ENCODE results near the gene B4GALT3. TPM values are rescaled to one million over a fixed set of nuclear protein-coding genes. Genes with fewer than 3 reads are reported as not detected.

B4GALT3 gene
- total and polyA plus RNA-seq, 11 donors: 13.4 to 40.8 (median 22.4) TPM

DNA sequence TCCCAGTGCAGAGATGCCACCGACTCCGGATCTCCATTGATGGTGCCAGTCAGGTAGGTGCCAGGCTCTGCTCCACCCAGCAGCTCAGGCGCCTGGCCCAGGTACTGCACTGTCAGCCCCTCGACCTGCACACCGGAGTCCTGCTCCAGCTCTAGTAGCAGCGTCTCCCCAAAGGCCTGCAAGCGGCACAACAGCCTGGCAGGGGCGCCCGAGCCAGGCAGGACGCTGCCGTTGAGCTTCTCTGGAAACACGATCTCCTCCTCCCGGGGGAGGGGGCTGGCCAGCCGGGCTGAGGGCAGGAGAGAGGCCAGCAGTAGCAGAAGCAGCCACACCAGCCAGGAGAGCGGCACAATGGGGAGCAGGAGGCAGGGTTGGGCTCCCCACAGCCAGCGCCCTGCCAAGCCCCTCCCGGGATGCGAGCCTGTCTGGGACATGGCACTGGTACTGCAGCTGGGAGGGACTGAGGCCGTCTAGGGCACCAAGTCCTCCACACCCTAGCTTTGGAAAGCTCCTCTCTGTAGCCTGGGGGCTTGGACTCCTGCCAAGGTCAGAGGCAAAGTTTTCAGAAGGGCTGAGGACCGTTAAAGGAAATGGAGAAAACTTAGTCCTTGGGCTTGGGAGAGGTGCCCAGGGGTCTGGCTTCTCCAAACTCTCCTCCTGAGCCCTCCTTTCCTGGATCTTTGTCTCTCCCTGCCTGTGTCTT is 21.0 kb upstream of the B4GALT3 start:
- Histone ChIP-seq H3K4me1 (peaks cover 3 to 89% (median 66%) of the 10 kb centered on the region in 12 donors), H3K9me3 (no peaks in the 10 kb centered on the region), H3K27ac (peak overlapping the region; percentile 93 to 99 (median 97)), H3K36me3 (peaks cover 0 to 30% (median 0%) of the 10 kb centered on the region in 9 donors), H3K27me3 (no peaks in the 10 kb centered on the region), H3K4me3 (peak overlapping the region; percentile 13 to 62 (median 56))
- TF ChIP-seq CTCF (IDR thresholded peaks at IDR 0.05): peak in 1 of 12 donors; percentile 8
- no peak for TF ChIP-seq POLR2A (IDR thresholded peaks at IDR 0.05)
- WGBS, 4 donors: 23 to 33% (median 26%) methylated on average over 17 to 20 of the region's 20 CpGs
- ATAC-seq (no peak), DNase-seq (peak in 4 of 5 donors; percentile 49 to 71 (median 52))
- intact Hi-C loops (cut with DNase I): loop anchor here in 1 of 10 donors (10.0 kb wide), 1 partner anchor 186 kb away; no protein-coding TSS in a partner anchor

DNA sequence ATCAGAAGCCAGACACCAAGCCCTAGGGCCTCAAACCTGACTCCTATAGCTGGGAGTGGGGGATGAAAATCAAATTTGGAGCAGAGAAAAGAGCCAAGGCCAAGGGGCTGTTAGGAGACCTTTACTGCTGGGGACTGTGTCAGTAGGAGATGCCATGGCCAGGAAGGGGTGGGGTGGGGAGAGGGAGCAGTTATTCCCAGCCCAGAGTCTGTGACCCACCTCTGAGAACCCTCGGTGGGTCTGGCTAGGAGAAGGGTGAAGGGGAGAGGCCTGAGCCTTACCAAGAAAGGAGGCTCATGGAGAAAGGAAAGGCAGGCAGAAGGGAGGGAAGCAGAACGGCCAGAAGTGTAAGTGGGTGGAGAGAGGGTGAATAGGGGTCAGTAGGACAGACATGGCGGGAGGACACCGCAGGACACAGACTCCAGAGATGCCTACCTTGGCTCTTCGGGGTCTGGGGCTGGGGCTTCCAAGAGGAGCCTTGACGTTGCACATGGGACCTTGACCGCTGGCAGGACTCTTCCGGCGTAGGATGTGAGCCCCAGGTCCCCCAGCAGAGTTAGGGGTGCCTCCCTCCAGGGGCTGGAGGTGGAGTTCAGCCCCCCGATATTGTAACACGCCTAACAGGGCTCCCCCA is 20.4 kb upstream of the B4GALT3 start:
- TF ChIP-seq POLR2A (IDR thresholded peaks at IDR 0.05): no peak
- TF ChIP-seq CTCF (IDR thresholded peaks at IDR 0.05): no peak
- intact Hi-C loops (cut with DNase I): loop anchor here in 1 of 10 donors (10.0 kb wide), 1 partner anchor 187 kb away; no protein-coding TSS in a partner anchor
- Histone ChIP-seq H3K4me3 (peak overlapping the region; percentile 13 to 62 (median 56)), H3K27ac (peak overlapping the region; percentile 93 to 99 (median 97)), H3K4me1 (peaks cover 0 to 89% (median 66%) of the 10 kb centered on the region in 12 donors), H3K27me3 (no peaks in the 10 kb centered on the region), H3K9me3 (no peaks in the 10 kb centered on the region), H3K36me3 (peaks cover 0 to 34% (median 0%) of the 10 kb centered on the region in 9 donors)
- no peak for ATAC-seq
- peak in 1 of 5 donors; percentile 63 for DNase-seq
- 58 to 66% (median 60%) methylated on average over 11 of the region's 11 CpGs for WGBS, 4 donors

DNA sequence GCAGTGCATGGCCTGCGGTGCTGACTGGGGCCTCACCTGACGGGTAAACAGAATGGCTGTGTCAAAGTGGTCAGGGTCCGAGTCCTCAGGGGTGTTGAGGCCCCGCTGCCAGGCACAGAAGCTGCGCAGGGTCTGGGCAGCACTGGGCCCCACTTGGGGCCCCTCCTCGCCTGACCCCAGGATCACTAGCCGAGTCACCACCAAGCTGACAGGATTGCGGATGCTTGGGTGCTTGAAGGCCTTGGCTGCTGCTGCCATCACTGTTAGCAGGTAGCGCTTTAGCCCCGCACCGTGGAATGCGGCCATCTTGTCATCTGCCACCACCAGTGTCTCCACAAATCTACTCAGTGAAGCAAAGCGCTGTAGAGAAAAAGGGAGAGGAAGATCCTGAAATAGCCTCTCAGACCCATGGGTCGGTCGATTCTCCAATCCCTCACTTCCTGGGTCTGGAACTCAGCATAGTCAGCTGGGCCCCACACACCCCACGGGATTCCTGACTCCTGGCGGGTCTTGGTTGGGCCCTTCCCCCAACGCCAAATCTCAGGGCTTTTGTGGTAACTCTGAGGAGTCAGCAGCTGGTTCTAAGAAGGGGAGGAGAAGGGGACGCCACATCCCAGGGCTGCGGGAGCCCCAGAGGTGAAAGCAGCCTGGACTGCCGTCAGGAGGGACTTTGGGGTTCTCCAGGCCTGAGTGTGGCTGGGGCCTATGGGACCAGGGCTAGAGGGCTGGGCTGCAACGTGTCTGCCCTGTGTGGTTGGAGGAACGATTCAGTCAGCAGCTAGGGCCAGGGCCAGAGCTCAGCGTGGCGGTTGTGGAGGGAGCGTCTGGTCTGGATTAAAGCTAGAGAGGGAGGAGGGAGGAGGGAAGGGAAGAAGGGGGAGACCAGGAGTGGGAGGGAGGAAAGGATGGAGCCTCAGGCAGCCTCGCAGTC is 19.5 kb upstream of the B4GALT3 start:
- Histone ChIP-seq H3K36me3 (peaks cover 0 to 40% (median 3%) of the 10 kb centered on the region in 9 donors), H3K27me3 (no peaks in the 10 kb centered on the region), H3K27ac (peak overlapping the region in 10 of 12 donors; percentile 93 to 99 (median 96)), H3K4me3 (peak overlapping the region; percentile 13 to 62 (median 56)), H3K9me3 (no peaks in the 10 kb centered on the region), H3K4me1 (peaks cover 0 to 92% (median 71%) of the 10 kb centered on the region in 12 donors)
- intact Hi-C loops (cut with DNase I): loop anchor here in 1 of 10 donors (10.0 kb wide), 1 partner anchor 188 kb away; no protein-coding TSS in a partner anchor
- peak; percentile 54 to 72 (median 58) for DNase-seq
- WGBS, 4 donors: 66 to 72% (median 69%) methylated on average over 23 to 27 of the region's 27 CpGs
- peak in 2 of 4 donors; percentile 0 to 1 for ATAC-seq
- TF ChIP-seq POLR2A (IDR thresholded peaks at IDR 0.05): no peak
- TF ChIP-seq CTCF (IDR thresholded peaks at IDR 0.05): no peak

Measured in heart left ventricle (tissue), 16 donors.